Upper lobe of right lung (tissue), 1 donor: ENCODE results near the gene CCT3. TPM values are rescaled to one million over a fixed set of nuclear protein-coding genes. Genes with fewer than 3 reads are reported as not detected.

Experiments used
- ATAC-seq: fragments of 200-7000 bp; cut with Tn5 transposase; one replicate; pipeline ENCODE4 v1.9.1; 2020; ENCODE audit warnings: mild to moderate bottlenecking, moderate library complexity
- DNase-seq: peaks from one replicate; pipeline ENCODE4 v3.0.0-alpha.2; 2020
- H3K27ac ChIP-seq: fragments of 200-600 bp; one replicate; pipeline ENCODE4 v1.8.0; 2022
- H3K27me3 ChIP-seq: fragments of 200-600 bp; one replicate; pipeline ENCODE4 v1.8.0; 2022; ENCODE audit warnings: mild to moderate bottlenecking
- H3K36me3 ChIP-seq: fragments of 200-600 bp; one replicate; pipeline ENCODE4 v1.8.0; 2022
- H3K4me1 ChIP-seq: fragments of 200-600 bp; one replicate; pipeline ENCODE4 v1.8.0; 2022
- H3K4me3 ChIP-seq: fragments of 200-600 bp; one replicate; pipeline ENCODE4 v1.8.0; 2022; ENCODE audit warnings: mild to moderate bottlenecking
- H3K9me3 ChIP-seq: fragments of 200-600 bp; one replicate; pipeline ENCODE4 v1.8.0; 2022
- intact Hi-C: fragments of 100-400 bp; cut with DNase I; formaldehyde crosslinking; loops from one replicate; pipeline ENCODE4 v1.11.0; 2022
- total RNA-seq: library from RNA; stranded (reverse); fragmentation: NEBNext Ultra II Directional; extraction: Animal tissue kit (Norgen Biotek cat#: 25700); gene quantifications from one replicate; pipeline ENCODE4 v1.2.1, GENCODE V29; 2021
- TF ChIP-seq, protein P1 (sequence below): fragments of 200-600 bp; IDR thresholded peaks from one replicate; pipeline ENCODE4 v1.8.0; 2022; ENCODE audit warnings: antibody characterized with exemption
- donor health status: DM: no; HTN: yes; CAD: no; lungs with severe emphysema.

CCT3 gene
- total RNA-seq, 1 donor from 2014 or later, result 120 TPM

DNA sequence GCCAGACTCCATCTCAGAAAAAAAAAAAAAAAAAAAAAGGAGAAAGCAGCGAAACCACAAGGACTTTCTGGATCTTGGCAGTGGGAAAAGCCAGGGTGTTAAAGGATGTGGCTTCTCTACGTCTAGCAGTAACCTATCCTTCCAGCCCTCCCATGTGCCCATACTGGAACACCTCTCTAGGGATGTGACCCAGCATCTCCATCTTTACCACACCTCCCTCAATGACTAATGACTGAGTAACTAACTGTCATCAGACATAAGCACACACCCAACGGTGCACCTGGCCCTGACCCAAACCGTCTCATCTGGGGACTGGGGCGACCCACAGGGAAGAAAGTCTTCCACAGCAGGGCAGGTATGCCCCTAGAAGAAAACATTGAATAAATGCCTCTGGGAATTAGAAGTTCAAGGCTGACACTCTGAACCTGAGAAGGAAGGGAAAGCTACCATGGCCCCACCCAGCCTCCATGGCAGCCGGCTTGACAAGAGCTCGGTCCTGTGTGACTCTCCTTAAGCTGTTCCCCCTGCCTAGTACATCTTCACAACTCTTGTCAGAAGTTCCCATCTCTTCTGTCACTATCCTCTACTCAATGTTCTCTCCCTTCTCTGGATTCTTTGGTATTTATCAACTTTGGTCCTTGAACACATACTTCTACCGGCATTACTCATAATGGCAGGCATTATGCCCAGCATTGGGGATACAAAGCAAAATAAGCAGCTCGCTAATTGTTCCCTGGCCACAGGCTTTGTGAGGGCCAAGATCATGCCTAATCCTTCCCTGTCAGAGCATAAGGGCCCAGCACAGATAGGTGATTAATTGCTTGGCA, 75.4 kb downstream of the CCT3 start:
- H3K4me3 ChIP-seq, result no peak overlapping the region
- ATAC-seq (no peak), DNase-seq (no peak)
- no peaks in the 10 kb centered on the region for H3K4me1 ChIP-seq
- H3K27ac ChIP-seq, result no peak overlapping the region
- no peaks in the 10 kb centered on the region for H3K9me3 ChIP-seq
- intact Hi-C loops, result no loop called here
- TF ChIP-seq, protein P1, sequence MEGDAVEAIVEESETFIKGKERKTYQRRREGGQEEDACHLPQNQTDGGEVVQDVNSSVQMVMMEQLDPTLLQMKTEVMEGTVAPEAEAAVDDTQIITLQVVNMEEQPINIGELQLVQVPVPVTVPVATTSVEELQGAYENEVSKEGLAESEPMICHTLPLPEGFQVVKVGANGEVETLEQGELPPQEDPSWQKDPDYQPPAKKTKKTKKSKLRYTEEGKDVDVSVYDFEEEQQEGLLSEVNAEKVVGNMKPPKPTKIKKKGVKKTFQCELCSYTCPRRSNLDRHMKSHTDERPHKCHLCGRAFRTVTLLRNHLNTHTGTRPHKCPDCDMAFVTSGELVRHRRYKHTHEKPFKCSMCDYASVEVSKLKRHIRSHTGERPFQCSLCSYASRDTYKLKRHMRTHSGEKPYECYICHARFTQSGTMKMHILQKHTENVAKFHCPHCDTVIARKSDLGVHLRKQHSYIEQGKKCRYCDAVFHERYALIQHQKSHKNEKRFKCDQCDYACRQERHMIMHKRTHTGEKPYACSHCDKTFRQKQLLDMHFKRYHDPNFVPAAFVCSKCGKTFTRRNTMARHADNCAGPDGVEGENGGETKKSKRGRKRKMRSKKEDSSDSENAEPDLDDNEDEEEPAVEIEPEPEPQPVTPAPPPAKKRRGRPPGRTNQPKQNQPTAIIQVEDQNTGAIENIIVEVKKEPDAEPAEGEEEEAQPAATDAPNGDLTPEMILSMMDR, result no peak
- no peaks in the 10 kb centered on the region for H3K27me3 ChIP-seq
- peaks cover 94% of the 10 kb centered on the region for H3K36me3 ChIP-seq

DNA sequence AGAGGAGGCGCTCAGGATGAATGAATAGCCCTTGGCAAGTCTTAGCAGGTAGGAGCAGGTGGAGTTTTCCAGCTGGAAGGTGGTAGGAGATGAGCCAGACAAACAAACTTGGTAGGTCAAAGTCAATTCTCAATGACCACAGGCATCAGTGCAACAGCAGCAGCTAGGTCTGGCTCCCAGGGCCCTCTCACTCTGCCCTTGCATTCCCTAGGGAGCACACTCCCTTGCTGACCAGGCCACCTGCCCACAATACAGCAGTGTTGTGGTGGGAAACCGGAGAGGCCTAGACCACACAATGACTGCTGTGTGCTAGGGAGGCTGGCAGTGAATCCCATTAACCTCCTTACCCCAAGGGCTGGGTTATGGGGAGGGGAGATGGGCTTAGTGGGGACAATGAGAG, 77.2 kb downstream of the CCT3 start:
- intact Hi-C loops, result no loop called here
- Histone ChIP-seq H3K9me3 (no peaks in the 10 kb centered on the region), H3K27ac (no peak overlapping the region), H3K4me3 (no peak overlapping the region), H3K4me1 (no peaks in the 10 kb centered on the region), H3K36me3 (peaks cover 93% of the 10 kb centered on the region), H3K27me3 (no peaks in the 10 kb centered on the region)
- DNase-seq (no peak), ATAC-seq (no peak)
- TF ChIP-seq, protein P1, result no peak

DNA sequence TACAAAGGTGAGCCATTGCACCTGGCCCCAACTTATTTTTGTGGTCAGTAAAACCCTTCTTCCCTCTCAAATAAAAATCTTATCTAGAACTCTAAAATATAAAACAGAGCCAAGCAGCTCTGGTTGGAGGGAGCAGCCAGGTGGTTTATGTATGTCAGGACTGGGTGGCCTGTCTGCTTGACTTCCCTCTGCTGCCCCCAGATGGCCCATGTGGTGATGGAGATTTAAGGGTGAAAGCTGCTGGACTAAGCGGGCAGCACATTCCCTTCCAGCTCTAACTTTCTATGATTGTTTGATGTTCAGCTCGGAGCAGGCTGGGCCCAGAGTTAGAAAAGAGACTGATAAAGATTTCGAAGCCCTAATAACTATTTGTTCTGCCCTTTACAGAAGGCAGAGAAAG, 78.3 kb downstream of the CCT3 start:
- H3K36me3 ChIP-seq, result peaks cover 95% of the 10 kb centered on the region
- TF ChIP-seq, protein P1, result no peak
- no peak for DNase-seq

More for the DNA sequence above, 78.3 kb downstream of the CCT3 start:
- Histone ChIP-seq H3K9me3 (no peaks in the 10 kb centered on the region), H3K27ac (no peak overlapping the region), H3K27me3 (no peaks in the 10 kb centered on the region), H3K4me1 (no peaks in the 10 kb centered on the region), H3K4me3 (no peak overlapping the region)
- no peak for ATAC-seq
- intact Hi-C loops, result no loop called here

Other genes starting within 250 kb of the CCT3 start
- 235 TPM for gene LMNA, start 223.6 kb downstream of the CCT3 start, total RNA-seq
- gene SEMA4A, start 184.7 kb downstream of the CCT3 start, total RNA-seq, result 30.7 TPM
- 24.9 TPM for gene SLC25A44, start 144.2 kb downstream of the CCT3 start, total RNA-seq
- 47.4 TPM for gene PMF1, start 125.3 kb downstream of the CCT3 start, total RNA-seq
- 2.4 TPM for gene BGLAP, start 96.1 kb downstream of the CCT3 start, total RNA-seq
- 1.9 TPM for gene PAQR6, start 90.2 kb downstream of the CCT3 start, total RNA-seq
- gene SMG5, start 55.5 kb downstream of the CCT3 start, total RNA-seq, result 64.8 TPM
- 3.3 TPM for gene TMEM79, start 54.0 kb downstream of the CCT3 start, total RNA-seq
- 61.1 TPM for gene GLMP, start 42.6 kb downstream of the CCT3 start, total RNA-seq
- gene VHLL, start 39.0 kb downstream of the CCT3 start, total RNA-seq, result not detected
- not detected for gene TSACC, start 234 bp upstream of the CCT3 start, total RNA-seq
- gene RHBG, start 30.9 kb upstream of the CCT3 start, total RNA-seq, result not detected
- gene MEF2D, start 162.5 kb upstream of the CCT3 start, total RNA-seq, result 60.8 TPM
- 1.3 TPM for gene IQGAP3, start 234.3 kb upstream of the CCT3 start, total RNA-seq
- gene TTC24, start 241.4 kb upstream of the CCT3 start, total RNA-seq, result not detected